A549 (cell line): ENCODE data around the gene DPF1. TPM values are rescaled to one million over a fixed set of nuclear protein-coding genes. Genes with fewer than 3 reads are reported as not detected.

Experiments
- ATAC-seq, 2 experiments: fragments of 200-7000 bp in 1 of 2; fragments of >200 bp in 1 of 2; cut with Nextera tagmentation in 1 of 2; cut with Tn5 transposase in 1 of 2; 3 replicates each; pipeline versions ENCODE4 v1.8.0 to v1.9.1; 2018 to 2020; ENCODE audit warnings: mild to moderate bottlenecking in 1 of 2, moderate library complexity in 1 of 2
- CTCF ChIA-PET: fragments of 300-600 bp; sonication (Branson Sonifier 250); formaldehyde crosslinking; extraction: SDS; loops from one replicate; lab custom pipeline; 2021; ENCODE audit warnings: antibody characterized with exemption, inconsistent platforms; lab: Yijun Ruan, JAX
- POLR2A ChIA-PET: fragments of 350-600 bp; formaldehyde crosslinking; extraction: SDS; loops from one replicate; lab custom pipeline; 2021; ENCODE audit warnings: antibody characterized with exemption, inconsistent platforms; lab: Yijun Ruan, JAX
- DNase-seq, 2 experiments: peaks; one replicate each; pipeline versions ENCODE4 v3.0.0 to v3.0.0-alpha.2; 2011 to 2016; ENCODE audit warnings: low read depth in 1 of 2, low spot score in 1 of 2
- FAIRE-seq: peaks from 2 replicates; lab custom pipeline; 2011; peaks lifted over from hg19 to GRCh38; lab: Jason Lieb, UNC
- H3K27ac ChIP-seq, 2 experiments: fragments of >200 bp; sonication (Bioruptor Twin); formaldehyde crosslinking; 3 replicates each; pipeline ENCODE4 v1.5.1; 2016 to 2017
- H3K4me1 ChIP-seq: fragments of >200 bp; sonication (Bioruptor Twin); formaldehyde crosslinking; 3 replicates; pipeline ENCODE4 v1.6.1; 2016
- H3K4me2 ChIP-seq: fragments of >200 bp; sonication (Bioruptor Twin); formaldehyde crosslinking; 3 replicates; pipeline ENCODE4 v1.6.1; 2016
- H3K4me3 ChIP-seq: fragments of >200 bp; sonication (Bioruptor Twin); formaldehyde crosslinking; 3 replicates; pipeline ENCODE4 v1.5.1; 2016
- H3K9me3 ChIP-seq: fragments of >200 bp; sonication (Bioruptor Twin); formaldehyde crosslinking; 3 replicates; pipeline ENCODE4 v1.6.1; 2016
- EP300 ChIP-seq, 2 experiments: fragments of >200 bp; sonication (Bioruptor Twin); formaldehyde crosslinking; IDR thresholded peaks; 2 replicates in 1 of 2; 3 replicates in 1 of 2; pipeline ENCODE4 v1.6.1; 2016 to 2017
- FOSB ChIP-seq: fragments of 250-450 bp; sonication (Bioruptor Pico); IDR thresholded peaks from 2 replicates; pipeline ENCODE4 v1.5.0; 2020; ENCODE audit warnings: mild to moderate bottlenecking, moderate library complexity
- FOSL2 ChIP-seq, 2 experiments: fragments of 450-650 bp in 1 of 2; fragments of >200 bp in 1 of 2; sonication (Bioruptor Twin) in 1 of 2; formaldehyde crosslinking; IDR thresholded peaks; 2 replicates each; pipeline versions ENCODE4 v1.5.0 to v1.6.1; 2016 to 2020; ENCODE audit warnings: mild to moderate bottlenecking in 1 of 2, moderate library complexity in 1 of 2
- HMGXB4 ChIP-seq: fragments of 250-450 bp; sonication (Bioruptor Pico); IDR thresholded peaks from 2 replicates; pipeline ENCODE4 v1.5.0; 2021; ENCODE audit warnings: mild to moderate bottlenecking, moderate library complexity, borderline replicate concordance
- HOXA7 ChIP-seq: fragments of 250-450 bp; sonication (Bioruptor Pico); IDR thresholded peaks from 2 replicates; pipeline ENCODE4 v1.5.0; 2020; ENCODE audit warnings: mild to moderate bottlenecking, moderate library complexity
- HOXB5 ChIP-seq: fragments of 250-450 bp; sonication (Bioruptor Pico); IDR thresholded peaks from 2 replicates; pipeline ENCODE4 v1.5.0; 2020; ENCODE audit warnings: mild to moderate bottlenecking, moderate library complexity
- JUNB ChIP-seq: fragments of >200 bp; sonication (Bioruptor Twin); formaldehyde crosslinking; IDR thresholded peaks from 2 replicates; pipeline ENCODE4 v1.6.1; 2016
- MAFK ChIP-seq: fragments of 450-650 bp; IDR thresholded peaks from 2 replicates; pipeline ENCODE4 v1.6.1; 2014; ENCODE audit not compliant: partially characterized antibody
- NFE2L2 ChIP-seq: fragments of 150-350 bp; conservative IDR thresholded peaks from 2 replicates; pipeline ENCODE4 v1.6.1; 2014; ENCODE audit warnings: low read length
- NPAS2 ChIP-seq: fragments of 250-450 bp; sonication (Bioruptor Pico); IDR thresholded peaks from 2 replicates; pipeline ENCODE4 v1.8.0; 2022; ENCODE audit warnings: mild to moderate bottlenecking, moderate library complexity, borderline replicate concordance
- NR3C1 ChIP-seq: fragments of >200 bp; sonication (Bioruptor Twin); formaldehyde crosslinking; IDR thresholded peaks from 3 replicates; pipeline ENCODE4 v1.6.1; 2017
- POLR2A ChIP-seq: IDR thresholded peaks from 2 replicates; pipeline ENCODE4 v1.6.1; 2012; ENCODE audit warnings: mild to moderate bottlenecking, low read length
- RAD21 ChIP-seq, 2 experiments: fragments of >200 bp in 1 of 2; sonication (Bioruptor Twin) in 1 of 2; formaldehyde crosslinking in 1 of 2; IDR thresholded peaks in 1 of 2; conservative IDR thresholded peaks in 1 of 2; 2 replicates in 1 of 2; 3 replicates in 1 of 2; pipeline ENCODE4 v1.6.1; 2012 to 2018; ENCODE audit warnings: inconsistent platforms in 1 of 2
- RCOR1 ChIP-seq: fragments of 150-350 bp; IDR thresholded peaks from 2 replicates; pipeline ENCODE4 v1.6.1; 2014; ENCODE audit warnings: antibody characterized with exemption, low read length, low read depth
- REST ChIP-seq: fragments of 200-600 bp; sonication (generic); IDR thresholded peaks from 2 replicates; pipeline ENCODE4 v1.6.1; 2016; ENCODE audit warnings: antibody characterized with exemption, mild to moderate bottlenecking, moderate library complexity
- RNF2 ChIP-seq: fragments of 200-600 bp; sonication (generic); IDR thresholded peaks from 2 replicates; pipeline ENCODE4 v1.6.1; 2016; ENCODE audit warnings: low read depth, mild to moderate bottlenecking, antibody characterized with exemption, moderate library complexity, borderline replicate concordance
- TFCP2L1 ChIP-seq: fragments of 250-450 bp; sonication (Bioruptor Pico); IDR thresholded peaks from 2 replicates; pipeline ENCODE4 v1.5.0; 2021; ENCODE audit warnings: mild to moderate bottlenecking
- ZNF302 ChIP-seq: fragments of 250-450 bp; sonication (Bioruptor Pico); IDR thresholded peaks from 2 replicates; pipeline ENCODE4 v1.9.0; 2021; ENCODE audit warnings: inconsistent platforms, mild to moderate bottlenecking, moderate library complexity
- WGBS: methylation state at CpG from one replicate; pipeline ENCODE4 v1.1.6; 2017; ENCODE audit errors: missing lambda C conversion rate; 5-methylcytosine and 5-hydroxymethylcytosine counted together
- polyA plus RNA-seq, 4 experiments: library from polyadenylated mRNA; depleted of rRNA in 3 of 4; stranded (reverse); fragments of >200 nt; fragmentation: RNase III in 1 of 4; extraction: RNeasy Plus Mini Kit Qiagen cat#74134 plus additional on column Dnase treatment in 1 of 4; gene quantifications; 2 replicates in 3 of 4; 3 replicates in 1 of 4; pipeline ENCODE4 v1.2.3, GENCODE V29; 2011 to 2017
- TF ChIP-seq, protein P1 (sequence below): fragments of 450-650 bp; IDR thresholded peaks from 2 replicates; pipeline ENCODE4 v1.6.1; 2014; ENCODE audit warnings: antibody characterized with exemption
- TF ChIP-seq, protein P2 (sequence below): IDR thresholded peaks from 2 replicates; pipeline ENCODE4 v1.6.1; 2012

Gene DPF1
- polyA plus RNA-seq, 2 of the 4 experiments (the other 2 are of a cell fraction): 2.1 to 6.8 TPM

DNA sequence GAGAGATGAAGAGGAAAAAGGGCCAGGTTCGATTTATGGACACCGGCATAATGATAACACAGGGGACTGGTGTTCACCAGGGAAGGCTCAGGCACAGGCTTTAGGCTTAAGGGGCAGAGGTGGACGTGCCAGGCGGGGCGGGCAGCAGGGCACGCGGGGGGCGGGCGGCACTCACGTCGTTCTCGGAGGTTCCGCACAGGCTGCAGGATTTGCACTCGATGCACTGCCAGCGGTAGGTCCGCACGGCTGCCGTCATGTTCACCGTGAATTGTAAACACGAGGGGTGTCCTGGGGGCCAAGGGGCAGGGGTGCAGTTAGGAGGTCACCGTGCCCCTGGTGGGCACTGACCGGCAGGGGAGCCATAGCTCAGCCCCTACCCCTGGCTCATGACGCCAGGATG lies 10.6 kb downstream of the DPF1 start (continued):
- TF ChIP-seq ZNF302 (CRISPR knock-in tag): no peak
- TF ChIP-seq EP300 (IDR thresholded peaks at IDR 0.05): no peak
- no peak for TF ChIP-seq RNF2
- no peak for TF ChIP-seq FOSL2 (IDR thresholded peaks at IDR 0.05)
- TF ChIP-seq FOSL2 (CRISPR knock-in tag; IDR thresholded peaks at IDR 0.05): no peak
- TF ChIP-seq HOXA7 (CRISPR knock-in tag): no peak
- TF ChIP-seq FOSB (CRISPR knock-in tag): no peak
- TF ChIP-seq, all 56 proteins: peak for 0

DNA sequence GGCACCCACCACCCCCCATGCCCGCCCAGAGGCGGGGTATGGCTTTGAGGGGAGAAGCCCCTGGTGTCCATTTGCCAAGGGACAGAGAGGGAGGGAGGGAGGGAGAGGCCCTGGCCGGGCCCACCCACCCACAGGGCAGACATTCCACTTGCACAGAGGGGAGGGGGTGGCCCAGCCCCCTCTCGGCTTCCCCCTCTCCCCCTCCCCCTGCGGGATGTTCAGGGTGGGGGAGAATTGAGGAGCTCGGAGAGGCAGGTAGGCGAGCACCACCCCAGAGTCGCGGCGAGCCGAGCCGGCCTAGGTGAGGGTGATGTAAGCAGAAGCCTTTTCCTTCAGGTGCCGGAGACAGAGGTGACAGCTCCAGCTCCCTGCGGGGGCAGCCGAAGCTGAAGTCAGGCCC lies 12.3 kb downstream of the DPF1 start:
- ATAC-seq (no peak), FAIRE-seq (no peak), DNase-seq (no peak)
- H3K4me1 ChIP-seq: peaks cover 31% of the 10 kb centered on the region
- H3K27ac ChIP-seq: peak overlapping the region in 1 of 2 experiments; percentile 31; a peak in 1 of 6 replicates
- 75% methylated on average over 14 of the region's 15 CpGs for WGBS
- H3K9me3 ChIP-seq: no peaks in the 10 kb centered on the region
- TF ChIP-seq, protein P1, sequence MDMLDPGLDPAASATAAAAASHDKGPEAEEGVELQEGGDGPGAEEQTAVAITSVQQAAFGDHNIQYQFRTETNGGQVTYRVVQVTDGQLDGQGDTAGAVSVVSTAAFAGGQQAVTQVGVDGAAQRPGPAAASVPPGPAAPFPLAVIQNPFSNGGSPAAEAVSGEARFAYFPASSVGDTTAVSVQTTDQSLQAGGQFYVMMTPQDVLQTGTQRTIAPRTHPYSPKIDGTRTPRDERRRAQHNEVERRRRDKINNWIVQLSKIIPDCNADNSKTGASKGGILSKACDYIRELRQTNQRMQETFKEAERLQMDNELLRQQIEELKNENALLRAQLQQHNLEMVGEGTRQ: no peak
- no peak for TF ChIP-seq HMGXB4 (CRISPR knock-in tag)
- TF ChIP-seq POLR2A: no peak
- no peak for TF ChIP-seq RCOR1
- TF ChIP-seq, protein P2, sequence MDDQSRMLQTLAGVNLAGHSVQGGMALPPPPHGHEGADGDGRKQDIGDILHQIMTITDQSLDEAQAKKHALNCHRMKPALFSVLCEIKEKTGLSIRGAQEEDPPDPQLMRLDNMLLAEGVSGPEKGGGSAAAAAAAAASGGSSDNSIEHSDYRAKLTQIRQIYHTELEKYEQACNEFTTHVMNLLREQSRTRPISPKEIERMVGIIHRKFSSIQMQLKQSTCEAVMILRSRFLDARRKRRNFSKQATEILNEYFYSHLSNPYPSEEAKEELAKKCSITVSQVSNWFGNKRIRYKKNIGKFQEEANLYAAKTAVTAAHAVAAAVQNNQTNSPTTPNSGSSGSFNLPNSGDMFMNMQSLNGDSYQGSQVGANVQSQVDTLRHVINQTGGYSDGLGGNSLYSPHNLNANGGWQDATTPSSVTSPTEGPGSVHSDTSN: no peak
- TF ChIP-seq HOXB5 (CRISPR knock-in tag): no peak
- TF ChIP-seq JUNB: no peak
- TF ChIP-seq NR3C1: no peak
- TF ChIP-seq NFE2L2: no peak
- no peak for TF ChIP-seq MAFK
- ChIA-PET POLR2A (no interaction called here), CTCF (interaction anchor here (1.0 to 2.8 kb wide), 4 partner anchors 13 to 309 kb away, joined by 3 to 16 read pairs (median 8); no protein-coding TSS in a partner anchor)
- H3K4me3 ChIP-seq: no peak overlapping the region
- H3K4me2 ChIP-seq: no peak overlapping the region

GRCh38 chr19:38211151-38211591 lies 12.9 kb downstream of the DPF1 start:
- FAIRE-seq: no peak
- WGBS: 75% methylated on average over 23 of the region's 27 CpGs
- no peak for DNase-seq
- H3K4me2 ChIP-seq: no peak overlapping the region
- ATAC-seq: peak; percentile 41 to 51; a peak in 5 of 6 replicates
- no peak for TF ChIP-seq HOXA7 (CRISPR knock-in tag)
- TF ChIP-seq NPAS2 (CRISPR knock-in tag): no peak
- no peak for TF ChIP-seq RAD21 (conservative IDR thresholded peaks at IDR 0.05 in 1 of 2, IDR thresholded peaks at IDR 0.05 in 1 of 2)
- no peak for TF ChIP-seq TFCP2L1
- no peak for TF ChIP-seq RCOR1
- TF ChIP-seq HMGXB4 (CRISPR knock-in tag): no peak
- no peak for TF ChIP-seq REST
- H3K4me3 ChIP-seq: no peak overlapping the region
- no peaks in the 10 kb centered on the region for H3K9me3 ChIP-seq
- ChIA-PET POLR2A (no interaction called here), CTCF (interaction anchor here (2.3 to 2.8 kb wide), 2 partner anchors 23 to 308 kb away, joined by 9 to 16 read pairs; no protein-coding TSS in a partner anchor)
- peaks cover 31% of the 10 kb centered on the region for H3K4me1 ChIP-seq
- H3K27ac ChIP-seq: peak overlapping the region in 1 of 2 experiments; percentile 14; a peak in 1 of 6 replicates
